G401 (cell line): ENCODE results near the gene MAP4K4. TPM values are rescaled to one million over a fixed set of nuclear protein-coding genes. Genes with fewer than 3 reads are reported as not detected.

ENCODE experiments used
- DNase-seq: peaks from one replicate; pipeline ENCODE4 v3.0.0-alpha.2; 2015; ENCODE audit warnings: low spot score
- in situ Hi-C: cut with HindIII; loops from 2 replicates; pipeline ENCODE4 v1.10.0; 2016; ENCODE audit warnings: low sequenced_read_pairs, mixed read lengths
- total RNA-seq: library from RNA; depleted of rRNA; stranded (reverse); fragments of >200 nt; shearing (Covaris generic); gene quantifications from 2 replicates; pipeline ENCODE4 v1.2.3, GENCODE V29; 2014

The MAP4K4 gene
- total RNA-seq, 1 experiment from 2014 or later, result 70.8 TPM

GRCh38 chr2:101871480-101871879, 174.0 kb downstream of the MAP4K4 start:
- no peak for DNase-seq
- in situ Hi-C loops, result no loop called here

GRCh38 chr2:101872480-101872879, 175.0 kb downstream of the MAP4K4 start:
- in situ Hi-C loops, result no loop called here
- DNase-seq, result no peak

- DNase-seq, result peak; percentile 30
- in situ Hi-C loops, result no loop called here
Observed at GRCh38 chr2:101873543-101873942, 176.0 kb downstream of the MAP4K4 start.

DNA sequence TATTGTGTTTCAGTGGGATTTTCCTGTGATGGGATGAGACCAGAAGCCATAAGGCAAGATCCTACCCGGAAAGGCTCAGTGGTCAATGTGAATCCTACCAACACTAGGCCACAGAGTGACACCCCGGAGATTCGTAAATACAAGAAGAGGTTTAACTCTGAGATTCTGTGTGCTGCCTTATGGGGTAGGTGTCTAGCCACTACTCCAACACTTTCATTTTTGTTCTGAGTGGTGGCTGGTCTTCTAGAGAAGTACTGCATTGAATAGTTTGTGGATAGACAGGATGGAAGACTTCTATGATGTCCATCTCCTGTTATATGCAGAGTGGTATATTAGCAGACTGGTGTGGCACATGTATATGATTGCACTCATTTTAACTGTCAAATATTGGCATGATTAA, 176.6 kb downstream of the MAP4K4 start:
- in situ Hi-C loops, result no loop called here
- DNase-seq, result no peak

DNA sequence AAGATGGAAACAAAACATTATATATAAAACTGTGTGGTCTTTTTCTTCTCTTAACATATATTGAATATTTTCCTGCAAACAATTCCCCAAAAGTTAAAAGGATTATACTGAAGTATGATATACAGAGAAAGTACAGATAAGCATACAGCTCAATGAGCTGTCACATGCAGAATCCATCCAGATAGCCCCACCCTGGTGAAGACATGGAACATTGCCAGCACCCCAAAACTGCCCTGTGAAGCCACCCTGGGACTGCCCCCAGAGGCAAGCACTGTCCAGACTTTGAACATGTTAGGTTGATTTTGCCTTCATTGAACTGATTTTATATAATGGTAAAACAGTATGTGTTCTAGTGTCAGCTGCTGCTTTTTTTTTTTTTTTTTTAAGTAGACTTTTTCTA, 182.0 kb downstream of the MAP4K4 start:
- in situ Hi-C loops, result no loop called here
- DNase-seq, result no peak

- in situ Hi-C loops, result no loop called here
- no peak for DNase-seq
Observed at GRCh38 chr2:101881131-101881530, 183.6 kb downstream of the MAP4K4 start.

DNA sequence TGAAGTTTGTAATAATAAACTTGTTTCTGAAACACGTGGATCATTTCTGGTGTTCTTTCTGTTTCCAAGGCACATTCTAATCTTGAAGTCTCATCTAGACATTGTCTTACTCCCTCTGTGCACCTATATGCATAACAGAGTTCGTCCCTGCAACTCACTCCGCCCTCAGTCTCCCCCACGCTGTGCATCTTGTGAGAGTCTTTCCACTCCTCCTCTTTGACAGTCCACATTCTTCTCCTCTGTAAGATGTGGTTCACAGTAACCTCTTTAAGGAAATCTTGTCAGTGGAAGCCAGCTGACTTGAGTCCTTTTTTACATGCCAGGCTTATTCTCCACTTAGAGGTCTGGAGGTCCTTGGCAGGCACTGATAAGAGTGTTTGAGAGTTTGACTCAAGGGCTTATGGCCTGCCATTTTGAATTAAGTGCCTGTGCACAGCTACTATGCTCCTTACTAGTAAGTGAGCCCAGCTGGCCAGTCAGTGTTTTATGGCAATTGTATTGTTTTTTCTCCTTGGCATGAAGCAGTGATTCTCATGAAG, 185.3 kb downstream of the MAP4K4 start:
- DNase-seq, result no peak
- in situ Hi-C loops, result no loop called here

GRCh38 chr2:101883860-101884259, 186.4 kb downstream of the MAP4K4 start:
- DNase-seq, result no peak
- in situ Hi-C loops, result no loop called here

DNA sequence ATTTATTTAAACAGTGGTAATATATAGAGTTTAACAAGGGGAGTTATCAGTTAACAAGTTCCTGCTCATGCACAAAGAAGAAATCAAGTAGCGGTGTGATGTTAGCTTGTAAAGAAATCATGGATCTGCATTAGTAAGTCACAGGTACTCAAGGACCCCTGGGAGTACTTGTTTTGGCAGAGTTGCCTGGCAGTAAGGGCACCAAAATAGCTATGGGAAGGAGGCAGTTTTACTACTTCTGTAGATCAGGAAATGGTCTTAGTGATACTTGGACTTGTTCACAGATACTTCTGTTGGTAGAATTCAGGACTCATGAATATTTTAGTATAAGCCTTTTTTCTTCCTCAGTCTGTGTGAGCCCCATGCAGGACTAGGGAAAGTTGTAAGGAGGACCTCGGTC, 186.9 kb downstream of the MAP4K4 start:
- DNase-seq, result no peak
- in situ Hi-C loops, result no loop called here

- in situ Hi-C loops, result no loop called here
- no peak for DNase-seq
Observed at GRCh38 chr2:101887328-101887727, 189.8 kb downstream of the MAP4K4 start.

- in situ Hi-C loops, result no loop called here
- no peak for DNase-seq
Observed at GRCh38 chr2:101889460-101890098, 192.1 kb downstream of the MAP4K4 start.

- no peak for DNase-seq
- in situ Hi-C loops, result no loop called here
Observed at GRCh38 chr2:101892377-101892776, 194.9 kb downstream of the MAP4K4 start.

DNA sequence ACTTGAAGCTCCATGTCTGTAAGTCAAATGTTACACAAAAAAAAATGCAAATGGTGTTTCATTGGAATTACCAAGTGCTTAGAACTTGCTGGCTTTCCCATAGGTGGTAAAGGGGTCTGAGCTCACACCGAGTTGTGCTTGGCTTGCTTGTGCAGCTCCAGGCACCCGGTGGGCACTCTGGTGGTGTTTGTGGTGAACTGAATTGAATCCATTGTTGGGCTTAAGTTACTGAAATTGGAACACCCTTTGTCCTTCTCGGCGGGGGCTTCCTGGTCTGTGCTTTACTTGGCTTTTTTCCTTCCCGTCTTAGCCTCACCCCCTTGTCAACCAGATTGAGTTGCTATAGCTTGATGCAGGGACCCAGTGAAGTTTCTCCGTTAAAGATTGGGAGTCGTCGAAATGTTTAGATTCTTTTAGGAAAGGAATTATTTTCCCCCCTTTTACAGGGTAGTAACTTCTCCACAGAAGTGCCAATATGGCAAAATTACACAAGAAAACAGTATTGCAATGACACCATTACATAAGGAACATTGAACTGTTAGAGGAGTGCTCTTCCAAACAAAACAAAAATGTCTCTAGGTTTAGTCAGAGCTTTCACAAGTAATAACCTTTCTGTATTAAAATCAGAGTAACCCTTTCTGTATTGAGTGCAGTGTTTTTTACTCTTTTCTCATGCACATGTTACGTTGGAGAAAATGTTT, 196.3 kb downstream of the MAP4K4 start:
- DNase-seq, result no peak
- in situ Hi-C loops, result no loop called here

DNA sequence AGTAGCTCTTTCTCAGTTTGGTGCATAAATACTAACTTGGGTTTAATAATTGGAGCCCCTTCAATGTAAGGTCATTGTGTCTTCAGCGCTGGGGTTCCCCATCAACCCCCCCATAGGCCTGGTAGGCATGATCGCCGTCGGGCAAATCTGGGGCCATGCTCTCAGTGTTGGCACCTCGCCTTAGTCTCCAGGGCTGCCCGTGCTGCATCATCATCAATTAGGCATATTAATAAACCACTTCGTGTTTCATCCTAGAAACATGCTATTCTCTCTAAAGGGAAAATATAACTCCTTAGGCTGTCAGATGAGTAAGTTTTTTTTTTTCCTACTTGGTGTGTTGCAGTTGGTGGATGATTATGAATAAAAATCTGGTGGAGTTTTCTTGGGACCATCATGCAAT, 197.5 kb downstream of the MAP4K4 start:
- in situ Hi-C loops, result no loop called here
- DNase-seq, result no peak

- in situ Hi-C loops, result no loop called here
- no peak for DNase-seq
Observed at GRCh38 chr2:101895819-101896322, 198.4 kb downstream of the MAP4K4 start.

- no peak for DNase-seq
- in situ Hi-C loops, result no loop called here
Observed at GRCh38 chr2:101897301-101897700, 199.8 kb downstream of the MAP4K4 start.

DNA sequence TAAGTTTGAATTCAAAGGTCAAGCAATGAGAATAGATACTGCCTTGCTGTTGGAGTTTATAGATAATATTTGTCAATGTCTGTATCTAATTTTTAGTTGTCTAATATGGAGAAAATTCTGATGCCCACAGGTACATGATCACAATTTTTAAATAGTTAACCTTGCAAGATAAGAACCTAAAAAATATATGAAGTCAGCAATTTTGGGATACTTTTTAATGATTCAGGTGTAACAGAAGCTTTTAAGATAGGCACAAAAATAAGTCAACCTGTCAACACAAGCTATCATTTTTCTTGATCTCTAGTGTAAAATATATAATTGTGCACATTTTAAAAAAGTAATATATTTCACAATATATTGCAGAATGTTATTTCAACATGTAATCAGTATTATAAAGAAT, 201.8 kb downstream of the MAP4K4 start:
- in situ Hi-C loops, result no loop called here
- no peak for DNase-seq

- in situ Hi-C loops, result no loop called here
- no peak for DNase-seq
Observed at GRCh38 chr2:101899871-101900270, 202.4 kb downstream of the MAP4K4 start.

DNA sequence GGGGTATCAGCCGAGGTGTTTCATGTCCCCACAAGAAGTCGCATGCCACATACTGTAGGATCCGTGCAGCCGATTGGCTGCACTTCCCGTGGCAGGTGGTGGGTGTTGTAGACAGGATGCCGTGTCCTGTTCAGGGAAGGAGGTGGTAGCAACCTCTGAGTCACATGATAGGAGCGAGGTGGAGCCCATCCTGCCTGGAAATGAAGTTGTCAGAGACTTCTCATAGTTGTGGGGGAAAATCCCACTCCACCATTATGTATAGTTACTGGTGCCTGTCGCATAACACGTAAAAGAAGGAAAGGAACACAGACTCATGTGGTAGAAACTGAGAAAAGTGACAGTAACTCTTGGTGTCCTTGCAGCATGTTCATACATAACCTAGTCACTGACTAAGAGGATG, 202.9 kb downstream of the MAP4K4 start:
- no peak for DNase-seq
- in situ Hi-C loops, result no loop called here

GRCh38 chr2:101901241-101901640, 203.7 kb downstream of the MAP4K4 start:
- in situ Hi-C loops, result no loop called here
- no peak for DNase-seq

DNA sequence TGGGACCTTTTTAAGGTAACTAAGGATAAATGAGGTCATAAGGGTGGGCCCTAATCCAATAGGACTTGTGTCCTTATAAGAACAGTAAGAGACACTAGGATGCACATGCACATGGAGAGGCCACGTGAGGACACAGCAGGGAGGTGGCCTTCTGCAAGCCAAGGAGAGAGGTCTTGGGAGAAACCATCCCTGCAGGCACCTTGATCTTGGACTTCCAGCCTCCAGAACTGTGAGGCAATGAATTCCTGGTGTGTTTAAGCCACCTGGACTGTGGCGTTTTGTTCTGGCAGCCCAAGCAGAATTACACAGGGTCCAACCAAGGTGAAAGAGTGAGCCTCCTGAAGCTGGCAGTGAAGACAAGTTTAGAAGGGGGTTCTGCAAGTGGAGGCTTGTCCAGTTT, 204.7 kb downstream of the MAP4K4 start:
- no peak for DNase-seq
- in situ Hi-C loops, result no loop called here
